SJCRH30 (cell line): ENCODE data around the gene SH3D19. TPM values are rescaled to one million over a fixed set of nuclear protein-coding genes. Genes with fewer than 3 reads are reported as not detected.
"Not testable (repeated sequence)": the region's sequence is repeated elsewhere in the genome, so short reads cannot be mapped to it uniquely, and the experiment has no call there.

Experiments
- DNase-seq, 2 experiments: peaks; one replicate each; pipeline ENCODE4 v3.0.0-alpha.2; 2015 to 2020
- H3K27ac ChIP-seq: fragments of 250-450 bp; sonication (Bioruptor Pico); 2 replicates; pipeline ENCODE4 v1.5.1; 2020; ENCODE audit warnings: mild to moderate bottlenecking, moderate library complexity
- H3K27me3 ChIP-seq: fragments of 250-450 bp; sonication (Bioruptor Pico); 2 replicates; pipeline ENCODE4 v1.5.1; 2020; ENCODE audit warnings: mild to moderate bottlenecking, moderate library complexity
- H3K36me3 ChIP-seq: fragments of 250-450 bp; sonication (Bioruptor Pico); 2 replicates; pipeline ENCODE4 v1.5.1; 2020; ENCODE audit warnings: mild to moderate bottlenecking, moderate library complexity
- H3K4me1 ChIP-seq: fragments of 250-450 bp; sonication (Bioruptor Pico); 2 replicates; pipeline ENCODE4 v1.5.1; 2020; ENCODE audit warnings: mild to moderate bottlenecking, moderate library complexity
- H3K4me3 ChIP-seq: fragments of 250-450 bp; sonication (Bioruptor Pico); 2 replicates; pipeline ENCODE4 v1.5.1; 2020; ENCODE audit warnings: mild to moderate bottlenecking, moderate library complexity
- H3K9me3 ChIP-seq: fragments of 250-450 bp; sonication (Bioruptor Pico); replicated peaks from 2 replicates; pipeline ENCODE4 v1.5.1; 2020; ENCODE audit warnings: mild to moderate bottlenecking, moderate library complexity
- total RNA-seq: library from RNA; depleted of rRNA; stranded (reverse); fragments of >200 nt; shearing (Covaris generic); gene quantifications from 2 replicates; pipeline ENCODE4 v1.2.3, GENCODE V29; 2014; rRNA removed

Gene SH3D19
- total RNA-seq, 1 experiment from 2014 or later, result 4.7 TPM

- DNase-seq, result no peak
- Histone ChIP-seq H3K27ac (no peak overlapping the region), H3K36me3 (no peaks in the 10 kb centered on the region), H3K9me3 (no peaks in the 10 kb centered on the region), H3K4me1 (no peaks in the 10 kb centered on the region), H3K4me3 (no peak overlapping the region), H3K27me3 (no peaks in the 10 kb centered on the region)
Measured at GRCh38 chr4:151093203-151093602, 232.2 kb downstream of the SH3D19 start.

GRCh38 chr4:151092488-151092887, 232.9 kb downstream of the SH3D19 start:
- Histone ChIP-seq H3K4me1 (no peaks in the 10 kb centered on the region), H3K4me3 (no peak overlapping the region), H3K27ac (no peak overlapping the region), H3K9me3 (no peaks in the 10 kb centered on the region), H3K36me3 (no peaks in the 10 kb centered on the region), H3K27me3 (no peaks in the 10 kb centered on the region)
- no peak for DNase-seq

GRCh38 chr4:151091047-151091446, 234.4 kb downstream of the SH3D19 start:
- Histone ChIP-seq H3K4me1 (no peaks in the 10 kb centered on the region), H3K9me3 (no peaks in the 10 kb centered on the region), H3K36me3 (no peaks in the 10 kb centered on the region), H3K4me3 (no peak overlapping the region), H3K27ac (no peak overlapping the region), H3K27me3 (no peaks in the 10 kb centered on the region)
- no peak for DNase-seq

GRCh38 chr4:151087467-151087866, 237.9 kb downstream of the SH3D19 start:
- Histone ChIP-seq H3K9me3 (no peaks in the 10 kb centered on the region), H3K27me3 (no peaks in the 10 kb centered on the region), H3K4me1 (no peaks in the 10 kb centered on the region), H3K36me3 (no peaks in the 10 kb centered on the region), H3K4me3 (no peak overlapping the region), H3K27ac (no peak overlapping the region)
- no peak for DNase-seq

- H3K4me1 ChIP-seq, H3K27ac ChIP-seq, H3K9me3 ChIP-seq, H3K36me3 ChIP-seq, H3K4me3 ChIP-seq, DNase-seq, H3K27me3 ChIP-seq: not testable (repeated sequence)
Measured at GRCh38 chr4:151077978-151078377, 247.4 kb downstream of the SH3D19 start.

- no peak overlapping the region for H3K4me3 ChIP-seq
- H3K9me3 ChIP-seq, result no peaks in the 10 kb centered on the region
- H3K27me3 ChIP-seq, result no peaks in the 10 kb centered on the region
- H3K4me1 ChIP-seq, result no peaks in the 10 kb centered on the region
- no peak overlapping the region for H3K27ac ChIP-seq
- no peaks in the 10 kb centered on the region for H3K36me3 ChIP-seq
- DNase-seq, result no peak
Measured at GRCh38 chr4:151074416-151074916, 250.9 kb downstream of the SH3D19 start.

Other genes with a start within 250 kb of the SH3D19 start
- gene RPS3A, start 226.0 kb downstream of the SH3D19 start, total RNA-seq, result 3,203 and 3,356 TPM in 2 replicates
- gene PRSS48, start 48.4 kb downstream of the SH3D19 start, total RNA-seq, result not detected in 2 replicates
- gene FHIP1A, start 83.6 kb upstream of the SH3D19 start, total RNA-seq, result 2.1 and 2.7 TPM in 2 replicates